ENCODE data around the gene PFDN2.
A peak's percentile ranks its signal among the peaks of the same experiment; 100 is the strongest.

PFDN2 gene, protein sequence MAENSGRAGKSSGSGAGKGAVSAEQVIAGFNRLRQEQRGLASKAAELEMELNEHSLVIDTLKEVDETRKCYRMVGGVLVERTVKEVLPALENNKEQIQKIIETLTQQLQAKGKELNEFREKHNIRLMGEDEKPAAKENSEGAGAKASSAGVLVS

GRCh38 chr1:161117759-161118581 lies at the start of gene PFDN2, which contains the start of gene NIT1:
PFDN2 (minus strand) TSS chr1:161118037; CDS start chr1:161118026, 11 bp downstream.
NIT1 (plus strand) TSS chr1:161118105; CDS start chr1:161118177, 72 bp downstream.
- peaks cover 29 to 39% of the 10 kb centered on the region in 2 donors for H3K36me3 ChIP-seq (ENCODE audit: control insufficient read depth in 1 of 2, insufficient read depth in 2 of 2, low read length in 2 of 2)
- H3K9ac ChIP-seq (ENCODE audit: low read depth in 1 of 2, low read length in 2 of 2), result peak within 1 kb of the TSS; percentile 99
- peaks cover 33 to 60% of the 10 kb centered on the region in 2 donors for H3K4me1 ChIP-seq (ENCODE audit: control insufficient read depth in 1 of 2, insufficient read depth in 2 of 2, low read length in 2 of 2)

GRCh38 chr1:161166669-161167548 lies 49.1 kb upstream of the PFDN2 start:
- peaks cover 16 to 61% of the 10 kb centered on the region in 2 donors for H3K36me3 ChIP-seq (ENCODE audit: control insufficient read depth in 1 of 2, insufficient read depth in 2 of 2, low read length in 2 of 2)

More at GRCh38 chr1:161117759-161118581, at the start of gene PFDN2, which contains the start of gene NIT1:
- Histone ChIP-seq H3K27me3 (ENCODE audit: control insufficient read depth in 1 of 2, insufficient read depth in 2 of 2, low read length in 2 of 2) (no peaks in the 10 kb centered on the region), H3K27ac (ENCODE audit: low read depth, low read length) (peak within 1 kb of the TSS; percentile 95), H3K9me3 (ENCODE audit: control insufficient read depth in 1 of 2, low read length in 2 of 2) (no peaks in the 10 kb centered on the region), H3K4me3 (ENCODE audit: low read depth in 1 of 2, low read length in 2 of 2) (peak within 1 kb of the TSS; percentile 92 to 100)

GRCh38 chr1:161165742-161166668 lies 48.2 kb upstream of the PFDN2 start, which contains the start of gene PPOX:
PPOX (plus strand) TSS chr1:161166426; CDS start chr1:161166848, 422 bp downstream.
- Histone ChIP-seq H3K4me1 (ENCODE audit: control insufficient read depth in 1 of 2, insufficient read depth in 2 of 2, low read length in 2 of 2) (peaks cover 11 to 30% of the 10 kb centered on the region in 2 donors), H3K27ac (ENCODE audit: low read depth, low read length) (peak within 1 kb of the TSS; percentile 95), H3K36me3 (ENCODE audit: control insufficient read depth in 1 of 2, insufficient read depth in 2 of 2, low read length in 2 of 2) (peaks cover 14 to 58% of the 10 kb centered on the region in 2 donors)

More at GRCh38 chr1:161166669-161167548, 49.1 kb upstream of the PFDN2 start:
- no peak overlapping the region for H3K27ac ChIP-seq (ENCODE audit: low read depth, low read length)
- no peaks in the 10 kb centered on the region for H3K27me3 ChIP-seq (ENCODE audit: control insufficient read depth in 1 of 2, insufficient read depth in 2 of 2, low read length in 2 of 2)
- H3K4me3 ChIP-seq (ENCODE audit: low read depth in 1 of 2, low read length in 2 of 2), result peak overlapping the region; percentile 97
- H3K4me1 ChIP-seq (ENCODE audit: control insufficient read depth in 1 of 2, insufficient read depth in 2 of 2, low read length in 2 of 2), result peaks cover 11 to 22% of the 10 kb centered on the region in 2 donors
- peak overlapping the region; percentile 83 to 89 for H3K9ac ChIP-seq (ENCODE audit: low read depth in 1 of 2, low read length in 2 of 2)
- no peaks in the 10 kb centered on the region for H3K9me3 ChIP-seq (ENCODE audit: control insufficient read depth in 1 of 2, low read length in 2 of 2)

GRCh38 chr1:161164901-161165610 lies 47.2 kb upstream of the PFDN2 start:
- peaks cover 20 to 40% of the 10 kb centered on the region in 2 donors for H3K4me1 ChIP-seq (ENCODE audit: control insufficient read depth in 1 of 2, insufficient read depth in 2 of 2, low read length in 2 of 2)
- H3K27ac ChIP-seq (ENCODE audit: low read depth, low read length), result peak overlapping the region; percentile 95
- H3K4me3 ChIP-seq (ENCODE audit: low read depth in 1 of 2, low read length in 2 of 2), result peak overlapping the region in 1 of 2 donors; percentile 97
- H3K36me3 ChIP-seq (ENCODE audit: control insufficient read depth in 1 of 2, insufficient read depth in 2 of 2, low read length in 2 of 2), result peaks cover 5 to 50% of the 10 kb centered on the region in 2 donors
- peak overlapping the region; percentile 83 to 89 for H3K9ac ChIP-seq (ENCODE audit: low read depth in 1 of 2, low read length in 2 of 2)
- no peaks in the 10 kb centered on the region for H3K27me3 ChIP-seq (ENCODE audit: control insufficient read depth in 1 of 2, insufficient read depth in 2 of 2, low read length in 2 of 2)
- H3K9me3 ChIP-seq (ENCODE audit: control insufficient read depth in 1 of 2, low read length in 2 of 2), result no peaks in the 10 kb centered on the region

More at GRCh38 chr1:161165742-161166668, 48.2 kb upstream of the PFDN2 start, which contains the start of gene PPOX:
- H3K9me3 ChIP-seq (ENCODE audit: control insufficient read depth in 1 of 2, low read length in 2 of 2), result no peaks in the 10 kb centered on the region
- H3K9ac ChIP-seq (ENCODE audit: low read depth in 1 of 2, low read length in 2 of 2), result peak within 1 kb of the TSS; percentile 83 to 89
- H3K4me3 ChIP-seq (ENCODE audit: low read depth in 1 of 2, low read length in 2 of 2), result peak within 1 kb of the TSS; percentile 97
- H3K27me3 ChIP-seq (ENCODE audit: control insufficient read depth in 1 of 2, insufficient read depth in 2 of 2, low read length in 2 of 2), result no peaks in the 10 kb centered on the region

- H3K36me3 ChIP-seq (ENCODE audit: control insufficient read depth in 1 of 2, insufficient read depth in 2 of 2, low read length in 2 of 2), result peaks cover 5 to 38% of the 10 kb centered on the region in 2 donors
- H3K9ac ChIP-seq (ENCODE audit: low read depth in 1 of 2, low read length in 2 of 2), result no peak overlapping the region
- no peak overlapping the region for H3K27ac ChIP-seq (ENCODE audit: low read depth, low read length)
- no peaks in the 10 kb centered on the region for H3K27me3 ChIP-seq (ENCODE audit: control insufficient read depth in 1 of 2, insufficient read depth in 2 of 2, low read length in 2 of 2)
- H3K4me3 ChIP-seq (ENCODE audit: low read depth in 1 of 2, low read length in 2 of 2), result no peak overlapping the region
- peaks cover 27 to 48% of the 10 kb centered on the region in 2 donors for H3K4me1 ChIP-seq (ENCODE audit: control insufficient read depth in 1 of 2, insufficient read depth in 2 of 2, low read length in 2 of 2)
- no peaks in the 10 kb centered on the region for H3K9me3 ChIP-seq (ENCODE audit: control insufficient read depth in 1 of 2, low read length in 2 of 2)
Measured at GRCh38 chr1:161163793-161164192, 46.0 kb upstream of the PFDN2 start.

DNA sequence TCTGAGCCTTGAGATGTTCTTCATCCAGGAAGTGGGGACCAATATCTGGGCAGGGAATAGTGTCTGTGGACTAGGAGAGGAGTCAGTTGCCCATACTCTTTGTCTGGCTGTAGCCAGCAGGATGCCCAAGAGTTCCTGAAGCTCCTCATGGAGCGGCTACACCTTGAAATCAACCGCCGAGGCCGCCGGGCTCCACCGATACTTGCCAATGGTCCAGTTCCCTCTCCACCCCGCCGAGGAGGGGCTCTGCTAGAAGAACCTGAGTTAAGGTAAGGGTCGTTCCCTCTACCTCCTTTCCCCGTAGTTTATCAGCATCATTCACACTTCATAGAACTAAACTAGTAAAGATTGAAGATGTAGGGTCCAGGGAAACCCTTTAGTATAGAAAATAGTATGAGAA lies 45.0 kb upstream of the PFDN2 start:
- Histone ChIP-seq H3K9ac (ENCODE audit: low read depth in 1 of 2, low read length in 2 of 2) (no peak overlapping the region), H3K36me3 (ENCODE audit: control insufficient read depth in 1 of 2, insufficient read depth in 2 of 2, low read length in 2 of 2) (peaks cover 12 to 47% of the 10 kb centered on the region in 2 donors), H3K27me3 (ENCODE audit: control insufficient read depth in 1 of 2, insufficient read depth in 2 of 2, low read length in 2 of 2) (no peaks in the 10 kb centered on the region), H3K4me3 (ENCODE audit: low read depth in 1 of 2, low read length in 2 of 2) (no peak overlapping the region), H3K27ac (ENCODE audit: low read depth, low read length) (no peak overlapping the region), H3K4me1 (ENCODE audit: control insufficient read depth in 1 of 2, insufficient read depth in 2 of 2, low read length in 2 of 2) (peaks cover 30 to 52% of the 10 kb centered on the region in 2 donors), H3K9me3 (ENCODE audit: control insufficient read depth in 1 of 2, low read length in 2 of 2) (no peaks in the 10 kb centered on the region)

DNA sequence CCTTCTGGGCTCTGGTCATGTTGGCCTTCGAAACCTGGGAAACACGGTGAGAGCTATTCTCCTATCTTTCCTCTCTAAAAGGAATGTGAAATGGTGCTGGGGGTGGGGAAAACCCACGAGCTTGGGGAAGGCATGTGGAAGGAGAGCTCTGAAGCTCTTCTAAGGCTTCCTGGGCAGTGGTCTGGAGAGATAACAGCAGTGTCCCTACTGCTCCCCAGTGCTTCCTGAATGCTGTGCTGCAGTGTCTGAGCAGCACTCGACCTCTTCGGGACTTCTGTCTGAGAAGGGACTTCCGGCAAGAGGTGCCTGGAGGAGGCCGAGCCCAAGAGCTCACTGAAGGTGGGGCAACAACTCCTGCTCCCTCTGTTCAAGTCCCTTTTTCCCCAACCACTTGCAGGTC lies 44.2 kb upstream of the PFDN2 start:
- Histone ChIP-seq H3K36me3 (ENCODE audit: control insufficient read depth in 1 of 2, insufficient read depth in 2 of 2, low read length in 2 of 2) (peaks cover 14 to 54% of the 10 kb centered on the region in 2 donors), H3K9ac (ENCODE audit: low read depth in 1 of 2, low read length in 2 of 2) (no peak overlapping the region), H3K9me3 (ENCODE audit: control insufficient read depth in 1 of 2, low read length in 2 of 2) (no peaks in the 10 kb centered on the region), H3K27me3 (ENCODE audit: control insufficient read depth in 1 of 2, insufficient read depth in 2 of 2, low read length in 2 of 2) (no peaks in the 10 kb centered on the region), H3K4me3 (ENCODE audit: low read depth in 1 of 2, low read length in 2 of 2) (no peak overlapping the region), H3K4me1 (ENCODE audit: control insufficient read depth in 1 of 2, insufficient read depth in 2 of 2, low read length in 2 of 2) (peaks cover 27 to 49% of the 10 kb centered on the region in 2 donors), H3K27ac (ENCODE audit: low read depth, low read length) (no peak overlapping the region)

GRCh38 chr1:161161652-161162051 lies 43.8 kb upstream of the PFDN2 start:
- peaks cover 16 to 57% of the 10 kb centered on the region in 2 donors for H3K36me3 ChIP-seq (ENCODE audit: control insufficient read depth in 1 of 2, insufficient read depth in 2 of 2, low read length in 2 of 2)
- peaks cover 24 to 45% of the 10 kb centered on the region in 2 donors for H3K4me1 ChIP-seq (ENCODE audit: control insufficient read depth in 1 of 2, insufficient read depth in 2 of 2, low read length in 2 of 2)
- no peaks in the 10 kb centered on the region for H3K9me3 ChIP-seq (ENCODE audit: control insufficient read depth in 1 of 2, low read length in 2 of 2)
- no peaks in the 10 kb centered on the region for H3K27me3 ChIP-seq (ENCODE audit: control insufficient read depth in 1 of 2, insufficient read depth in 2 of 2, low read length in 2 of 2)
- no peak overlapping the region for H3K27ac ChIP-seq (ENCODE audit: low read depth, low read length)
- no peak overlapping the region for H3K9ac ChIP-seq (ENCODE audit: low read depth in 1 of 2, low read length in 2 of 2)
- no peak overlapping the region for H3K4me3 ChIP-seq (ENCODE audit: low read depth in 1 of 2, low read length in 2 of 2)

Data from duodenal mucosa (tissue), 2 donors.